Skin epidermis (tissue), 12 donors: Measurements from ENCODE around the gene SOCS4.
A peak's percentile ranks its signal among the peaks of the same experiment; 100 is the strongest.
"Not testable (repeated sequence)": the region's sequence is repeated elsewhere in the genome, so short reads cannot be mapped to it uniquely, and the experiment has no call there.

Source experiments
- H3K27ac ChIP-seq, 21 experiments: fragments of 200-600 bp; sonication (generic) in 11 of 21; one replicate each; pipeline ENCODE4 v1.5.0; 2020; ENCODE audit warnings: mild to moderate bottlenecking in 3 of 21, inconsistent platforms in 2 of 21, moderate library complexity in 2 of 21
- H3K4me3 ChIP-seq, 7 experiments: fragments of 200-600 bp; sonication (generic) in 2 of 7; one replicate each; pipeline ENCODE4 v1.5.0; 2020; ENCODE audit warnings: inconsistent platforms in 2 of 7, mild to moderate bottlenecking in 2 of 7, moderate library complexity in 1 of 7

SOCS4 gene

DNA sequence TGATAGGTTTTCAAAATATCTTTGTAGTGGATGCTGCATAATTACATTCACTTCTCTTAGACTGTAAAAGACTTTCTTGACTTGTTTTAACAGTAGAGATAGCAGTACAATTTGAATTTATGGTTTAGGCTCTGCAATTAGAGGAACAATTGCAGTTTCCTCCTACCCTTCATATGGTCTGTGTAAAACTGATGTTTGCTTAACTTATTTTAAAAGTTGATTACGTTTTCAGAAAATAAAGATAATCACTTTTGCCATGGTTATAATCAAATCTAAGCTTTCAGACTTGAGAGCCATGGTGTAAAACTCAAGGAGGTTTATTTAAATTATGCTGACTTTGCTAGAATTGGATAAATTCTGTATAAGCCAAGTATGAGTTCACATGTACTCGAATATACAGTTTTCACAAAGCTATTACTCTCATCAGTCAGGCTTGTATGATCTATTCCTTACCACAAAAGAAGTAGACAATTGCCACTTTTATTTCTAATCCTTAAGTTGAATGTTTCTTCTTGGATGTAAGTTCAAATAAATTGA is 21.9 kb downstream of the SOCS4 start:
- H3K4me3 ChIP-seq: no peak overlapping the region
- no peak overlapping the region for H3K27ac ChIP-seq

DNA sequence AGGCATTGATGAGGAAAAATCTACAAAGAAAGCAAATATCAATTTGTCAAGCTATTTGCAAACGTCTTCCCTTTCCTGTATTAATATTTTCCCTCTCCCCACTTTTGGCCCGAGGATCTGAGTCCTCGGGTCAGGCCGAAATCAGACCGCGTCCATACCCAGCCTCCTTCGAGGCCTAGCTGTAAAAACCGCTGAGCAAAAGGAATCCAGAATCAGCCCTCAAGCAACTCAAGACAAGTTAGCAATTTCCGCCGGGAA is 24.1 kb downstream of the SOCS4 start:
- Histone ChIP-seq H3K4me3 (peak overlapping the region; percentile 65 to 90 (median 78)), H3K27ac (peak overlapping the region; percentile 93 to 100 (median 99))

DNA sequence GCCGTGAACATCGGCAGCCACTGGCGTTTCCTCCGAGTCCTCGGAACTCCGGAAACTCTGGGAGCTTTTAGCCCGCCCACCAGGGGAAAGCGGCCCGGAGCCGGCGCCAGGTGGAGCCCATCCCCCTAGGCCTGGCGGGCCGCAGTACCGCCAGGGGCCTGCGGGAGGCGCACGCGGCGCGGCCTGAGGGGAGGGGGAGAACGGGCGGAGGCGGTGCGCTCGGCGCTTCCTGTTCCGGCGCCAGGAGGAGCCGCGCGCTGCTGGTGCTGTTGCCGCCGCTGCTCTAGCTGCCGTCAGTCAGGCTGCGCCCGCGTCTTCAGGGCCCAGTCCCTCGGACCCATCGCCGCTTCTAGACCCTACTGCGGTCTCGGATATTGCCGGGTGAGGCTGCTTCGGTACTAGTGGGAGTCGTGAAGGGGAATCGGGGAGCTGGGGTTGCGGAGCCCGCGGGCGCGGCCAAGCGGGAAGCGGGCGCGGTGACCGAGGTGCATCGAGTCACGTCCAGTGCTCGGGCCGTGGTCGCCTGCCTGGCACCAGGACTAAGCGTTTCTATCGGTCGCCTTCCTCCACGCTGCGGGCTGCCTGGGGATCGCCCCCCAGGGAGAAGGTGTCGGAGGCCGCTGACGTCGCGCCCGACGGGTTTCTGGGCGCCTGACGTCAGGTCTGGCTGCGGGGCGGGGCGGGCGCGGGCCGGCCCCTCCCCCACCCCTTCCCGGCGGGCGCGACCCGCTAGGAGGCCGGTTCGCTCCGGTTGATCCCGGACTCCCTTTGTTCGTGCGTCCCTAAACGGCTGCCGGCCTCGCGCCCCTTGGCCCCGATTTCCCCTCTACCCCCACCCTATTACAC is 24.6 kb downstream of the SOCS4 start, which contains the start of gene MAPK1IP1L:
MAPK1IP1L (plus strand) TSS at position 225 of the 846 bp plus-strand sequence. CDS start 10,037 bp downstream, outside the sequence.
- Histone ChIP-seq H3K4me3 (peak within 1 kb of the TSS; percentile 65 to 90 (median 78)), H3K27ac (peak within 1 kb of the TSS; percentile 93 to 100 (median 99))

DNA sequence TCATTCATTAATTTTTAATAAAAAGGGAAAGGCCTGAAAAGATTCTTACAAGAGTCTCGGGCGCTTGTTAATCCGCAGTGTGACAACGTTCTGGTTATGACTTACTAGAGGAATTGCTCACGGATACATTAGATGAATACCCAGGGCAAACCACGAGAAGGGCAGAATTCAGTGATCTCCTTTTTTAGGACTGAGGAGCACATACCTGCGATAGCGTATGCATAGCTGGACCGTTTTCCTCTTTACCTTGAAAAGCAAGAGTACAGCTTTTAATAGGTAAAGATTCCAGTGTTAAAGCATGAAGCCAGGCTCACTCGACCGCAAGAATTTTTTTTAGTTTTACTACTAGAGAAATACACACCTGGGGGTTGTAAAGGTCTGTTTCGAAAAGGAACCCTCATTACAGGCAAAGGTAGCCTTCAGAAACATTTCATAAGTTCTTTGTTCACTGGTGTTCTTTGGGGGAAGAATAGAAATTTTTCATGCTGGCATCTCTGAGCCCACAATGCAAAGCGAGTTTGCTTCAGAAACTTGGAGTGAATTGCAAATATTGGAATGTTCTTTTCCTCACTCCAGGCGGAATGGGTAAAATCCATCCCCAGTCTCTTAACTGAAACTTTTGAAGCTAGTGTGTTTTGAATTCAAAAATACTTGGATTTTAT is 25.4 kb downstream of the SOCS4 start:
- Histone ChIP-seq H3K27ac (peak overlapping the region; percentile 93 to 100 (median 99)), H3K4me3 (peak overlapping the region; percentile 65 to 90 (median 78))

DNA sequence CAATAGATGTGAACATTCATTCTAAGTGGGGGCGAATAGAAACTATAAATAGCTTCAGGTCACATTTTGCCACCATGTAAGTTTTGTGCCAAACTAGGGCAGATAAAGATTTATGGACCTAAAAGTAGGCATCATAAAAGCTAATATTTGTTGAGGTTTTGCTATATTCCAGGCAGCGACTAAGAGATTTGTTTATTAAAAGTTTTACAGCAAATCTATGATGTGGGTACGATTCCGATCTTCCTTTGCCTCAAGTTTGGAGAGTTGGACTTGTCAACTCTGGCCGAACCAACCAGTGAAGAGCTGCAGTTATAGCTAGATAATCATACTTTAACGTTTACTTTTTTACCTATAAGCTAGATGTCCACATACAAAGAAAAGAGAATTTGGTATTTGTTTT is 26.0 kb downstream of the SOCS4 start:
- peak overlapping the region in 6 of 7 experiments; percentile 65 to 90 (median 76) for H3K4me3 ChIP-seq

DNA sequence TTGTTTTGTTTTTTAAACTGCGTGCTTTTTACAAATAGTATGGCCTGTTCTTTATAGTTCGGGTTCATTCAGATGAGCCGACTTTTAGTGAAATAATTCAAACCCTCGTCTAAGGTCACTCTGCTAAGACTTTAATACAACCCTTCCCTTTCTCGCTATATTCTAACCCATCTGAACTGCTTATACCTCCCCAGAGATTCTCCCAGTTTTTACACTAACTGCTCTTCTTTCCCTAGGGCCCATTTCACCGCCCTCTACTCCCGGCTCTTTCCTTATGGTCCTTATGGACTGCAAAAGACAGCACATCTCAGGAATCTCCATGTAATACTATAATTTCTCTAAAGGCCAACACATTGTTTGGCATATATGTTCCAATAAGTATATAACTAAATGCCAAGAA is 26.5 kb downstream of the SOCS4 start:
- Histone ChIP-seq H3K27ac (peak overlapping the region in 3 of 21 experiments; percentile 99 to 100 (median 100)), H3K4me3 (no peak overlapping the region)

More for the DNA sequence above, 26.0 kb downstream of the SOCS4 start:
- peak overlapping the region in 9 of 21 experiments; percentile 98 to 100 (median 100) for H3K27ac ChIP-seq

DNA sequence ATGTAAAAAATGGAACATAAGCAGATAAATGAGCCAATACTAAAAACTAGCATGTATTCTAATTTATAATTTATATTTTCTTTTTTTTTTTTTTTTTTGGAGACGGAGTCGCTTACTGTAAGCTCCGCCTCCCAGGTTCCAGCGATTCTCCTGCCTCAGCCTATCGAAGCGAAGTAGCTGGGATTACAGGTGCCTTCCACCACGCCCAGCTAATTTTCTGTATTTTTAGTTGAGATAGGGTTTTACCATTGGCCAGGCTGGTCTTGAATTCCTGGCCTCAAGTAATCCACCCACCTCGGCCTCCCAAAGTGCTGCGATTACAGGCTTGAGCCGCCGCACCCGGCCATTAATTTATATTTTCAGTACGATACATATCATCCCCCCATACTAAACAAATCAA is 27.1 kb downstream of the SOCS4 start:
- H3K27ac ChIP-seq: no peak overlapping the region

DNA sequence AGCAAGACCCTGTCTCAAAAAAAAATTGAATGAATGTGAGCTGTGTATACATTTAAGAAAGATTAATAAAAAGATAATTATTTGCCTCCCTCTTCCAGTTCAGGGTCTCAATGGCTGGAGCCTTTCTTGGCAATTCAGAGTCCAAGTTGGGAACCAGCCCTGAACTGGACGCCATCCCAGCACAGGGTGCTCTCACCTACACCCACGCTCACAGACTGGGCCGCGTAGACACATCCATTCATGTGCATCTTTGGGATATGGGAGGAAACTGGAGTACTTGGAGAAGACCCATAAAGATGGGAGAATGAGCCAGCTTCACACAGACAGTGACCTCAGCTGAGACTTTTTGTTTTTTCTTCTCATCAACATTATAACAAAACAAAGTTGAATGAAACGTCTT is 30.9 kb downstream of the SOCS4 start:
- Histone ChIP-seq H3K27ac (no peak overlapping the region), H3K4me3 (no peak overlapping the region)

More for the DNA sequence above, 27.1 kb downstream of the SOCS4 start:
- H3K4me3 ChIP-seq: no peak overlapping the region

DNA sequence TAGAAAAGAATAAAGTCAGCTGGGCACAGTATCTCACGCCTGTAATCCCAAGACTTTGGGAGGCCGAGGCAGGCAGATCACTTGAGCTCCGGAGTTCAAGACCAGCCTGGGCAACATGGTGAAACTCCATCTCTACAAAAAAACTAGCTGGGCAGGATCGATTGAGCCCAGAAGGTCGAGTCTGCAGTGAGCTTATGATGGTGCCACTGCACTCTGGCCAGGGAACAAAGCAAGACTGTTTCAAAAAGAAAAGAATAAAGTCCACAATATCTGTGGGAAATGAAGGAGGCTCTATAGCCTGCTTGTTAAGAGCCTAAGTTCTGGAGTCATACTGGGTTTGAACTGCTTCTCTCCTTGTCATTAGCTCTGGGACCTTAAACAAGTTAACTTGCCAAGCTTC is 32.3 kb downstream of the SOCS4 start:
- no peak overlapping the region for H3K27ac ChIP-seq

DNA sequence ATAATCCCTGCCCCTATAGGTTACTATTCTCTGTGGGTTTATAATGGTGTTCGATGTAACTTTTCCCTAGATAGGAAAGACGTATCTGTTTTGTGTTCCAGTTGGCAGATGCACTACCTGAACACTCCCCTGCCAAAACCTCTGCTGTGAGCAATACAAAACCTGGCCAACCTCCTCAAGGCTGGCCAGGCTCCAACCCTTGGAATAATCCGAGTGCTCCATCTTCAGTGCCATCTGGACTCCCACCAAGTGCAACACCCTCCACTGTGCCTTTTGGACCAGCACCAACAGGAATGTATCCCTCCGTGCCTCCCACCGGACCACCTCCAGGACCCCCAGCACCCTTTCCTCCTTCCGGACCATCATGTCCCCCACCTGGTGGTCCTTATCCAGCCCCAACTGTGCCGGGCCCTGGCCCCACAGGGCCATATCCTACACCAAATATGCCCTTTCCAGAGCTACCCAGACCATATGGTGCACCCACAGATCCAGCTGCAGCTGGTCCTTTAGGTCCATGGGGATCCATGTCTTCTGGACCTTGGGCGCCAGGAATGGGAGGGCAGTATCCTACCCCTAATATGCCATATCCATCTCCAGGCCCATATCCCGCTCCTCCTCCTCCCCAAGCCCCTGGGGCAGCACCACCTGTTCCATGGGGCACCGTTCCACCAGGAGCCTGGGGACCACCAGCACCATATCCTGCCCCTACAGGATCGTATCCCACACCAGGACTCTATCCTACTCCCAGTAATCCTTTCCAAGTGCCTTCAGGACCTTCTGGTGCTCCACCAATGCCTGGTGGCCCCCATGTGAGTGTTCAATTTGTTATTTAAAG is 35.7 kb downstream of the SOCS4 start:
- Histone ChIP-seq H3K27ac (peak overlapping the region in 3 of 21 experiments; percentile 14 to 45 (median 23)), H3K4me3 (no peak overlapping the region)

More for the DNA sequence above, 32.3 kb downstream of the SOCS4 start:
- no peak overlapping the region for H3K4me3 ChIP-seq

DNA sequence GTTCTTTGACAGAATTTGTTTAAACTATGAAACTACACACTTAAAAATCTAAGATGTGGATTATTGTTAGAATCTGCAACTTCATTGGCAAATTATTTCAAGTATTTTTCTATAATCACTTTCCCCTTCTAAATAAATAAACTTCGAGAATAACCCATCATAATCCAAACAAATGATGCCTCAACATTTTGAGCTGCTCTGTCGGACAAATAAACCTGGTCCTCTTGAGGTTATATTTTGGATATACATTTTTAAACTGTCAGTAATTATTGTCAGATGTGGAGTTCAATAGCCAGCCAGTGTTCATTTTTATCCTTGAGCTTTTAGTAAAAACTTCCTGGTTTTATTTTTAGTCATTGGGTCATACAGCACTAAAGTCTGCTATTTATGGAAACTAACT is 37.9 kb downstream of the SOCS4 start:
- H3K4me3 ChIP-seq: not testable (repeated sequence)
- peak overlapping the region in 1 of 21 experiments; percentile 2 for H3K27ac ChIP-seq

DNA sequence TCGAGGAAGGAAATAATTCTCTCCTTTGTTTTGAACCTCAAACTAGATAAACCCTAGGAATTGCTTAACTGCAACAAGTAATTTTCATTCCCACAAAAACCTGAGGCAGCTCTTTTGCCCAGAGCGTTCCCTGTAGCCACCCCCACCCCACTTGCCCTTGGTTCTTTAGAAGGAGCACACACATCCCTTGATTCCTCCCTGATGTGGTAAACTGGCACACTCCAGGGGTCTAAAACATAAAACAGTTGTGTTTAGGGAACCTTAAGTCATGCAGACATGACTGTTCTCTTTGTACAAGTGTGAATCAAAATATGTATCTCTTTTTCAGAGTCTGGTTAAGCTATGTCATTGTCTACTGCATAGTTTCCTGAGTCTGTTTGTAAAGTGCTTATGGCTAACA is 38.4 kb downstream of the SOCS4 start:
- Histone ChIP-seq H3K4me3 (no peak overlapping the region), H3K27ac (peak overlapping the region in 5 of 21 experiments; percentile 1 to 50 (median 17))

DNA sequence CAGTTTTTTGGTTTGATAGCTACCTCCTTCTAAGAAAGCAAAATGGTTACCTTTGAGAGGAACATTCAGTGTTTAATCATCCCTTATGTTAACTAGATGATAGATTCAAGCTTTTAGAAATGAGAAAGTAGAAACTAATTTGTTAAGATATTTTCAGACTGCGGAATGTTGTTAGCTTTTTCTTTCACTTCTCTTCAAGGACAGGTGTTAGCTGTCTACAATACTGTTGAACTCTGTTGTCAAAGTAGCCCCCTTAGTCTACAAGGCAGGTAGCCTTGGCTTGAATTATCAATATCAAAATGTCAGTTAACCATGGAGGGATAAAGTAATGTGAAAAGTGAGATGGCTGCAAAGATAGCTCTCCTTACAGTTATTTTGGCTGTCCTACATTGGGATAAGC is 39.2 kb downstream of the SOCS4 start:
- H3K4me3 ChIP-seq: no peak overlapping the region
- peak overlapping the region in 1 of 21 experiments; percentile 1 for H3K27ac ChIP-seq

DNA sequence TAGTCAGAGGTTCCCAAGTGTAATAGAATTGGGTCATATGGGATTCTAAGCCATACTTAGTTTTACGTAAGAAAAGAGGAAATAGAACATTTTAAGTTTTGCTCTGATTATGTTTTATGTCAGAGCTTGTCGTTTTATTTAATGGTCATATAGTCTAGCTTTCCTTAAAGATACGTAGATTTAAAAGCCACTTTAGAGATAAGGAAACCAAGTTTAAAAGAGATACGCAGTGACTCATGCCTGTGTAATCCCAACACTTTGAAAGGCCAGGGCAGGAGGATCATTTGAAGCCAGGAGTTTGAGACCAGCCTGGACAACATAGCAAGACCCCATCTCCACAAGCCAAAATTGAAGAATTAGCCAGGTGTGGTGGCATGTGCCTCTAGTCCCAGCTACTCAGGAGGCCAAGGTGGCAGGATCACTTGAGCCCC is 44.0 kb downstream of the SOCS4 start:
- Histone ChIP-seq H3K27ac (peak overlapping the region in 6 of 21 experiments; percentile 3 to 74 (median 53)), H3K4me3 (no peak overlapping the region)

DNA sequence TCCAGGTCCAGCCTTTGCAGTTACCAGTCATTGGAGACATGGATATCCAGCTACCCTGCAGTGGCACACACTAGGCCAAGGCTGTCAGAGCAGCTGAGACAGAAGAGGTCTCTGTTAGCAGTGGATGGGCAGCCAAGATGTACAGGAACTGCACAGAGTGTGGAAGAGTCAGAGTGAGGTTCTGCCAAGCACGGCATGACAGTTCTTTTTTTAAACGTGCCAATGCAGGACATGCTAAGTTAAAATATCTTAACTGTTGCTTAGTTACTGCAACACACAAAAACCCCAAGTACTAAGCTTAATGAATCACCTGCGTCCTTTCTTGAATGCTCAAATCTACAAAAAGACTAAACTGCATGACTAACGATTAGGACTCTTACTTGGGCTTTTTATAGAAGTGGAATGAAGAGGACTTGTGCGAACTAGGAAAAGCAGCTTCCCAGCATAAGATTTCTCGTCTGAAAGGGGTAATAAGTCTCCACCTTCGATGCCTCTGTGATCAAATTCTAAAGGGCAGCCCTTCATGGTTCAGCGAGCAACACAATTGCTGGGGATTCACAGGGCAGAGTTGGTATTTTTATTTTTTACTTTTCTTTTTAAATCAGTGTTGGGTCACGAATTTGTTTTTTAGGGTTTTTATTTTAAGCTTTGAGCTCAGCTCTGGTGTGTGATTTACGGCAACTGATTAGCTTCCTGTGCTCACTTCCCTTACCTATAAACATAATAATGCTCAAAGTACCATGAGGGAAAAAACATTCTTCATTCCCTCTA is 45.0 kb downstream of the SOCS4 start:
- Histone ChIP-seq H3K4me3 (no peak overlapping the region), H3K27ac (peak overlapping the region in 17 of 21 experiments; percentile 38 to 76 (median 67))

DNA sequence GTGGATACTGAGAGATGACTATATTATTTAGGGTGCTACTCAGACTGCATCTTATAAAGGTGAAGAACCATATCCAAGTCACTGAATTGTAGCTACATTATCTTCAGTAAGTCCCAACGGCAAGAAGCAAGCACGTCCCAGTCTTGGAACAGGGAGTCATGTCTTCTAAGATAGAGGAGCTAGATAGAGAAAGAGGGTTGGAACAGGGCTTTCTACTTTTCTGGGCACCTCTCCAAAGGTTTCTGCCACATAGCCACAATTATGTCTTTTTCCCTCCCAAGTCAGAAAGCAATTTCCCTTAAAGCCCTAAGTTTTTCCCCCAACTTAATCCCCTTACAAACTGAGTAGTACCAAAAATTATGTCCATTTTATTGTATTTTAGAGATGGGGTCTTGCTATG is 46.8 kb downstream of the SOCS4 start:
- Histone ChIP-seq H3K4me3 (no peak overlapping the region), H3K27ac (peak overlapping the region in 8 of 21 experiments; percentile 8 to 47 (median 32))

DNA sequence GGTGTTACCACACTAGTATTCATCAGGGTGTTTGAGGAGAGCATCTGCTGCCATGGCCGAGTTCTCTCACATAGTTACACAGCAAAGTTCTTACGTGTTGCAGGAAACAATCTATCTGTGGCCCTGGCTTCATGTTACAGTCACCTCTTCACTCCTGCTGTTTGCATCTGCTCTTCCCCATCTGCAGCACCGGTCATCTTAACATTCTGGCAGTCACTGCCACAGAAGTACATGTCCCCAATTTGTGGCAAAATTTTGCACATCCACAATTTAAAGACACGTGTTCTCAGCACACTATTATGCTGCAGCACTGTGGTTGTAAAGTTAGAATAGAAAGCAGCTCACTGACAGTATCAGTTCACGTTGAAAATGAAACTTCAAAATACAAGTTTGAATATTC is 47.6 kb downstream of the SOCS4 start:
- H3K27ac ChIP-seq: peak overlapping the region in 7 of 21 experiments; percentile 3 to 47 (median 23)
- H3K4me3 ChIP-seq: no peak overlapping the region

DNA sequence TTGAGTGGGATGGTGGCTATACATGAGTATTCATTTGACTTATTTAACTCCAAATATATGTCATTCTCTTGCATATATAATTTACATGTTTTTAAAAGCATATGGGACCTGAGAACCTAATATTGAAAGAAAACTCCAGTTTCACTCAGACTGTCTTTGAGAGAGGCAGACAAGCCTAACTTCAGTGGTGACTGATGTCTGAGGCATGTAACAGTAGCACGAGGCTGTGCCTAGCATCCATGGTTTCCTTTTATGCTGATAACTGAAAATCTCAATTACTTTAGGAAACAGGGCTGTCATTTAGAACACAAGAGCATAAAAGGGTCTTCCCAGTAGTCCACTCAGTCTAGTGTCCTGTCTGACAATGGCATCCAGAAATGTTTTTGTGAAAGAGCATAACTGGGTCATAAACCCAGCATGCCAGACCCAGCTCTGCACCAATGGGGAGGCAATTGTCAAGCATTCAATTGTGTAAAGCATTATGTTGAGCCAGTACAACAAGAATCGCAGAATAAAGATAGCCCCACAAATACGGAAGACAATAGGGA is 48.7 kb downstream of the SOCS4 start:
- Histone ChIP-seq H3K4me3 (no peak overlapping the region), H3K27ac (peak overlapping the region in 3 of 21 experiments; percentile 14 to 26 (median 23))
